IMR-90 (cell line): ENCODE measurements around the gene AUTS2. TPM values are rescaled to one million over a fixed set of nuclear protein-coding genes. Genes with fewer than 3 reads are reported as not detected.

Experiments used
- ATAC-seq: fragments of 200-7000 bp; cut with Tn5 transposase; 2 replicates; pipeline ENCODE4 v1.9.1; 2020; ENCODE audit warnings: low read depth, mild to moderate bottlenecking, moderate library complexity
- BruUV-seq: library from RNA; stranded (reverse); fragments of 400-500 nt; replicated peaks from 2 replicates; lab custom pipeline; 2021; lab: Mats Ljungman, UMichigan
- CTCF ChIA-PET: fragments of 300-600 bp; formaldehyde crosslinking; extraction: SDS; loops from one replicate; lab custom pipeline; 2021; ENCODE audit warnings: antibody characterized with exemption; lab: Yijun Ruan, JAX
- POLR2A ChIA-PET: fragments of 300-600 bp; sonication (Branson Sonifier 250); formaldehyde crosslinking; loops from one replicate; lab custom pipeline; 2022; ENCODE audit warnings: antibody characterized with exemption; ENCODE audit not compliant: unreplicated experiment; lab: Charles Lee
- DNase-seq: peaks from one replicate; pipeline ENCODE4 v3.0.0; 2013
- H2AFZ ChIP-seq: replicated peaks from 2 replicates; pipeline ENCODE3; 2013; ENCODE audit warnings: low read length, mild to moderate bottlenecking; ENCODE audit not compliant: poor library complexity
- H2AK5ac ChIP-seq: 2 replicates; pipeline ENCODE4 v1.6.1; 2013; ENCODE audit warnings: low read depth, low read length, inconsistent platforms
- H2AK9ac ChIP-seq: replicated peaks from 2 replicates; pipeline ENCODE3; 2013; ENCODE audit warnings: mild to moderate bottlenecking, low read depth, low read length, moderate library complexity; ENCODE audit not compliant: poor library complexity
- H2BK120ac ChIP-seq: 2 replicates; pipeline ENCODE4 v1.6.1; 2013; ENCODE audit warnings: low read depth, low read length, inconsistent platforms
- H2BK15ac ChIP-seq: 3 replicates; pipeline ENCODE4 v1.6.1; 2013; ENCODE audit warnings: low read depth, low read length, inconsistent platforms
- H2BK20ac ChIP-seq: 2 replicates; pipeline ENCODE4 v1.6.1; 2013; ENCODE audit warnings: low read depth, mild to moderate bottlenecking, inconsistent platforms, low read length, moderate library complexity
- H2BK5ac ChIP-seq: 2 replicates; pipeline ENCODE4 v1.6.1; 2013; ENCODE audit warnings: mild to moderate bottlenecking, low read depth, low read length, inconsistent platforms; ENCODE audit not compliant: poor library complexity, severe bottlenecking
- H3K14ac ChIP-seq: replicated peaks from 2 replicates; pipeline ENCODE4 v1.6.1; 2013; ENCODE audit warnings: low read depth, low read length, inconsistent platforms
- H3K18ac ChIP-seq: 2 replicates; pipeline ENCODE4 v1.6.1; 2013; ENCODE audit warnings: low read depth, low read length, control low read depth
- H3K23ac ChIP-seq: 2 replicates; pipeline ENCODE4 v1.6.1; 2013; ENCODE audit warnings: low read depth, low read length, inconsistent platforms
- H3K27ac ChIP-seq: 2 replicates; pipeline ENCODE4 v1.5.1; 2013; ENCODE audit warnings: mild to moderate bottlenecking, control low read depth, low read length; ENCODE audit not compliant: insufficient read depth
- H3K27me3 ChIP-seq: 2 replicates; pipeline ENCODE4 v1.6.1; 2013; ENCODE audit warnings: low read length; ENCODE audit not compliant: control insufficient read depth, insufficient read depth
- H3K36me3 ChIP-seq: 2 replicates; pipeline ENCODE4 v1.6.1; 2013; ENCODE audit warnings: low read length, mixed read lengths; ENCODE audit not compliant: control insufficient read depth, insufficient read depth
- H3K4ac ChIP-seq: 2 replicates; pipeline ENCODE4 v1.6.1; 2013; ENCODE audit warnings: low read depth, low read length, inconsistent platforms
- H3K4me1 ChIP-seq: 2 replicates; pipeline ENCODE4 v1.6.1; 2013; ENCODE audit warnings: low read length, mixed read lengths; ENCODE audit not compliant: control insufficient read depth, insufficient read depth
- H3K4me2 ChIP-seq: 2 replicates; pipeline ENCODE4 v1.6.1; 2013; ENCODE audit warnings: low read depth, mild to moderate bottlenecking, control low read depth, low read length, moderate library complexity
- H3K4me3 ChIP-seq: 2 replicates; pipeline ENCODE4 v1.5.1; 2013; ENCODE audit warnings: low read depth, mild to moderate bottlenecking, control low read depth, low read length, moderate library complexity; ENCODE audit not compliant: insufficient read depth
- H3K56ac ChIP-seq: 2 replicates; pipeline ENCODE4 v1.6.1; 2013; ENCODE audit warnings: low read length, inconsistent platforms; ENCODE audit not compliant: insufficient read depth; ENCODE audit errors: extremely low read depth
- H3K79me1 ChIP-seq, 2 experiments: 2 replicates each; pipeline ENCODE4 v1.6.1; 2013; ENCODE audit warnings: low read length in 2 of 2, inconsistent platforms in 1 of 2, low read depth in 1 of 2
- H3K9ac ChIP-seq: 2 replicates; pipeline ENCODE4 v1.6.1; 2013; ENCODE audit warnings: low read depth, low read length, control low read depth
- H3K9me1 ChIP-seq: 2 replicates; pipeline ENCODE4 v1.6.1; 2013; ENCODE audit warnings: low read length, inconsistent platforms; ENCODE audit not compliant: insufficient read depth
- H3K9me3 ChIP-seq: 2 replicates; pipeline ENCODE4 v1.6.1; 2013; ENCODE audit warnings: low read length; ENCODE audit not compliant: control insufficient read depth, insufficient read depth
- H4K20me1 ChIP-seq: 2 replicates; pipeline ENCODE4 v1.6.1; 2013; ENCODE audit warnings: low read length, inconsistent platforms; ENCODE audit not compliant: insufficient read depth
- H4K5ac ChIP-seq: 2 replicates; pipeline ENCODE4 v1.6.1; 2013; ENCODE audit warnings: mild to moderate bottlenecking, low read depth, low read length, control low read depth
- H4K8ac ChIP-seq, 2 experiments: 2 replicates each; pipeline ENCODE4 v1.6.1; 2013; ENCODE audit warnings: low read depth in 2 of 2, low read length in 2 of 2, control low read depth in 1 of 2, inconsistent platforms in 1 of 2
- H4K91ac ChIP-seq: 2 replicates; pipeline ENCODE4 v1.6.1; 2013; ENCODE audit warnings: low read depth, low read length, inconsistent platforms; ENCODE audit not compliant: insufficient read depth
- BHLHE40 ChIP-seq: fragments of 150-350 bp; IDR thresholded peaks from 2 replicates; pipeline ENCODE4 v1.6.1; 2016; ENCODE audit warnings: mild to moderate bottlenecking, low read depth, low read length
- CEBPB ChIP-seq: IDR thresholded peaks from 2 replicates; pipeline ENCODE4 v1.6.1; 2012; ENCODE audit warnings: low read depth, low read length, improper control_type of control experiment
- CHD1 ChIP-seq: IDR thresholded peaks from 2 replicates; pipeline ENCODE4 v1.6.1; 2012; ENCODE audit warnings: low read depth, low read length, improper control_type of control experiment
- FOS ChIP-seq: fragments of 150-350 bp; IDR thresholded peaks from 2 replicates; pipeline ENCODE4 v1.6.1; 2016; ENCODE audit warnings: low read depth, low read length
- MAFK ChIP-seq: IDR thresholded peaks from 2 replicates; pipeline ENCODE4 v1.6.1; 2012; ENCODE audit warnings: low read depth, low read length, improper control_type of control experiment
- MAZ ChIP-seq: IDR thresholded peaks from 2 replicates; pipeline ENCODE4 v1.6.1; 2012; ENCODE audit warnings: low read depth, mild to moderate bottlenecking, low read length, improper control_type of control experiment, moderate library complexity, borderline replicate concordance
- MXI1 ChIP-seq: IDR thresholded peaks from 2 replicates; pipeline ENCODE4 v1.6.1; 2012; ENCODE audit warnings: low read depth, mild to moderate bottlenecking, low read length, moderate library complexity, borderline replicate concordance
- NFE2L2 ChIP-seq: fragments of 150-350 bp; IDR thresholded peaks from 2 replicates; pipeline ENCODE4 v1.6.1; 2016; ENCODE audit warnings: low read depth, mild to moderate bottlenecking, low read length
- POLR2A ChIP-seq: IDR thresholded peaks from 2 replicates; pipeline ENCODE4 v1.6.1; 2012; ENCODE audit warnings: mild to moderate bottlenecking, low read depth, low read length
- RAD21 ChIP-seq: IDR thresholded peaks from 2 replicates; pipeline ENCODE4 v1.6.1; 2012; ENCODE audit warnings: low read length, improper control_type of control experiment
- RCOR1 ChIP-seq: IDR thresholded peaks from 2 replicates; pipeline ENCODE4 v1.6.1; 2012; ENCODE audit warnings: mild to moderate bottlenecking, low read length, improper control_type of control experiment; ENCODE audit not compliant: insufficient replicate concordance
- RFX5 ChIP-seq: IDR thresholded peaks from 2 replicates; pipeline ENCODE4 v1.8.0; 2012; ENCODE audit warnings: low read depth, mild to moderate bottlenecking, low read length, moderate library complexity
- SMC3 ChIP-seq: fragments of 150-350 bp; IDR thresholded peaks from 2 replicates; pipeline ENCODE4 v1.6.1; 2016; ENCODE audit warnings: low read depth, mild to moderate bottlenecking, antibody characterized with exemption, low read length, moderate library complexity
- WGBS, 2 experiments: methylation state at CpG; one replicate each; pipeline versions ENCODE4 v1.1.5 to v1.1.7; 2013; ENCODE audit warnings: missing lambda C conversion rate in 2 of 2; ENCODE audit not compliant: insufficient read length in 1 of 2; ENCODE audit errors: extremely low coverage in 2 of 2; 5-methylcytosine and 5-hydroxymethylcytosine counted together
- dilution Hi-C: fragments of 300-500 bp; cut with HindIII; formaldehyde crosslinking; loops from one replicate; pipeline ENCODE4 v1.14.3; 2018; ENCODE audit warnings: low sequenced_read_pairs; ENCODE audit not compliant: unreplicated experiment
- in situ Hi-C: fragments of 300-500 bp; cut with MboI; formaldehyde crosslinking; loops from 3 replicates; pipeline ENCODE4 v1.14.3; 2019; ENCODE audit warnings: low sequenced_read_pairs, inconsistent platforms, mixed read lengths
- intact Hi-C: fragments of 100-400 bp; cut with micrococcal nuclease; formaldehyde crosslinking; loops from 2 replicates; pipeline ENCODE4 v1.10.0; 2022
- polyA plus RNA-seq, 3 experiments: library from polyadenylated mRNA; depleted of rRNA; stranded (reverse); fragments of >200 nt; gene quantifications; 2 replicates each; pipeline ENCODE4 v1.2.3, GENCODE V29; 2012; ENCODE audit warnings: low replicate concordance in 1 of 3
- total RNA-seq: library from RNA; depleted of rRNA; stranded (reverse); fragments of >200 nt; gene quantifications from 2 replicates; pipeline ENCODE4 v1.2.3, GENCODE V29; 2012
- TF ChIP-seq, protein P1 (sequence below): fragments of 150-350 bp; IDR thresholded peaks from 2 replicates; pipeline ENCODE4 v1.6.1; 2016; ENCODE audit warnings: low read depth, mild to moderate bottlenecking, low read length, moderate library complexity, borderline replicate concordance
- TF ChIP-seq, protein P2 (sequence below): conservative IDR thresholded peaks from 2 replicates; pipeline ENCODE4 v1.5.1; 2012; ENCODE audit warnings: mild to moderate bottlenecking, low read depth, low read length, improper control_type of control experiment
- TF ChIP-seq, protein P3 (sequence below): fragments of 150-350 bp; IDR thresholded peaks from 2 replicates; pipeline ENCODE4 v1.6.1; 2017; ENCODE audit warnings: mild to moderate bottlenecking, antibody characterized with exemption, low read length, low read depth

AUTS2 gene
- total and polyA plus RNA-seq, 2 of the 4 experiments (the other 2 are of a cell fraction): 0.90 to 3.0 TPM

DNA sequence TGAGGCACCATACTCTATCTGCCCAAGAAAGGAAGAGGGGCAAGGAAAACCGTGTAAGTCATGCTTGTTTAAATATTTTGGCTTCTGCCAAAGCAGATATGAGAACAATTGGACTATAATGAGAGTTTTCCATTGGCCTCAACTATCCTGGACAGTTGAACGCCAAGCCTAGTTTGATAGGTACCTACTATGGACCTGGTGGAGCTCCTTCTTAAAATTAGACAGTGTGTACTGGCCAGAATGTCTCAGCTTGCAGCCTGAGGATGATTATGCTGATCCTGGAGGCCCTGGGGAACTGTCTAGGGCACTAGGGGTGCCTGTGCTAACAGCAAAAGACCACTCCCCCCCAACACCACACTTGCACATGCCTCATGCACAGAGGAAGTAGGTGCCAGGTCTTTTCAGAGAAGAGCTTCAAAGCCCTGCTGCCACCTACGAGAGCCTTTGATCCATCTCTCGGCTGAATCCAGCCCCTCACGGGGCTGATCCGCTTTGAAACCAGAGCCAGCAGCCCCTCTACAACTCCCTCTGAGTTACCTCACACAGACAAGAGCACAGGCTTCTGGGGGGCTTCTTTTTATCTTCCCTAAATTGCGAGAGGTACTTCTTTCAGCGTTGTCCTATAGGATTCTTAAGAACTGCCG is 1059.8 kb downstream of the AUTS2 start:
- no peak overlapping the region for H3K4me3 ChIP-seq
- H3K4ac ChIP-seq: no peak overlapping the region
- no peak overlapping the region for H4K8ac ChIP-seq
- intact Hi-C loops (no loop called here), dilution Hi-C loops (no loop called here), in situ Hi-C loops (no loop called here)
- H2BK120ac ChIP-seq: no peak overlapping the region
- no peak overlapping the region for H2AK5ac ChIP-seq
- no peak overlapping the region for H3K9ac ChIP-seq
- no peaks in the 10 kb centered on the region for H3K9me3 ChIP-seq
- no peaks in the 10 kb centered on the region for H3K4me1 ChIP-seq
- H3K27me3 ChIP-seq: no peaks in the 10 kb centered on the region
- H3K36me3 ChIP-seq: no peaks in the 10 kb centered on the region
- H3K27ac ChIP-seq: no peak overlapping the region
- 75% methylated on average over 4 of the region's 9 CpGs; no CpG with 5 or more reads in 1 of the 2 experiments for WGBS, 2 experiments
- ATAC-seq: no peak
- no peaks in the 10 kb centered on the region for H3K9me1 ChIP-seq
- ChIA-PET POLR2A (no interaction called here), CTCF (no interaction called here)
- no peak overlapping the region for H4K5ac ChIP-seq
- no peak for DNase-seq
- H3K23ac ChIP-seq: no peak overlapping the region
- H3K4me2 ChIP-seq: no peak overlapping the region
- no peak overlapping the region for H3K56ac ChIP-seq
- H2BK20ac ChIP-seq: no peak overlapping the region
- H3K79me1 ChIP-seq: no peaks in the 10 kb centered on the region
- no peak overlapping the region for H3K14ac ChIP-seq
- H4K20me1 ChIP-seq: no peaks in the 10 kb centered on the region
- no peak overlapping the region for H2AFZ ChIP-seq
- BruUV-seq: no TSS peak
- no peak overlapping the region for H2AK9ac ChIP-seq
- no peak for TF ChIP-seq RCOR1
- no peak for TF ChIP-seq BHLHE40
- no peak for TF ChIP-seq RFX5
- TF ChIP-seq POLR2A: no peak
- TF ChIP-seq, protein P1, sequence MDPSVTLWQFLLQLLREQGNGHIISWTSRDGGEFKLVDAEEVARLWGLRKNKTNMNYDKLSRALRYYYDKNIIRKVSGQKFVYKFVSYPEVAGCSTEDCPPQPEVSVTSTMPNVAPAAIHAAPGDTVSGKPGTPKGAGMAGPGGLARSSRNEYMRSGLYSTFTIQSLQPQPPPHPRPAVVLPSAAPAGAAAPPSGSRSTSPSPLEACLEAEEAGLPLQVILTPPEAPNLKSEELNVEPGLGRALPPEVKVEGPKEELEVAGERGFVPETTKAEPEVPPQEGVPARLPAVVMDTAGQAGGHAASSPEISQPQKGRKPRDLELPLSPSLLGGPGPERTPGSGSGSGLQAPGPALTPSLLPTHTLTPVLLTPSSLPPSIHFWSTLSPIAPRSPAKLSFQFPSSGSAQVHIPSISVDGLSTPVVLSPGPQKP: no peak
- no peak for TF ChIP-seq SMC3
- no peak for TF ChIP-seq MAZ
- TF ChIP-seq, protein P2, sequence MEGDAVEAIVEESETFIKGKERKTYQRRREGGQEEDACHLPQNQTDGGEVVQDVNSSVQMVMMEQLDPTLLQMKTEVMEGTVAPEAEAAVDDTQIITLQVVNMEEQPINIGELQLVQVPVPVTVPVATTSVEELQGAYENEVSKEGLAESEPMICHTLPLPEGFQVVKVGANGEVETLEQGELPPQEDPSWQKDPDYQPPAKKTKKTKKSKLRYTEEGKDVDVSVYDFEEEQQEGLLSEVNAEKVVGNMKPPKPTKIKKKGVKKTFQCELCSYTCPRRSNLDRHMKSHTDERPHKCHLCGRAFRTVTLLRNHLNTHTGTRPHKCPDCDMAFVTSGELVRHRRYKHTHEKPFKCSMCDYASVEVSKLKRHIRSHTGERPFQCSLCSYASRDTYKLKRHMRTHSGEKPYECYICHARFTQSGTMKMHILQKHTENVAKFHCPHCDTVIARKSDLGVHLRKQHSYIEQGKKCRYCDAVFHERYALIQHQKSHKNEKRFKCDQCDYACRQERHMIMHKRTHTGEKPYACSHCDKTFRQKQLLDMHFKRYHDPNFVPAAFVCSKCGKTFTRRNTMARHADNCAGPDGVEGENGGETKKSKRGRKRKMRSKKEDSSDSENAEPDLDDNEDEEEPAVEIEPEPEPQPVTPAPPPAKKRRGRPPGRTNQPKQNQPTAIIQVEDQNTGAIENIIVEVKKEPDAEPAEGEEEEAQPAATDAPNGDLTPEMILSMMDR: no peak
- no peak for TF ChIP-seq FOS
- TF ChIP-seq MAFK: no peak
- TF ChIP-seq NFE2L2: no peak
- TF ChIP-seq, protein P3, sequence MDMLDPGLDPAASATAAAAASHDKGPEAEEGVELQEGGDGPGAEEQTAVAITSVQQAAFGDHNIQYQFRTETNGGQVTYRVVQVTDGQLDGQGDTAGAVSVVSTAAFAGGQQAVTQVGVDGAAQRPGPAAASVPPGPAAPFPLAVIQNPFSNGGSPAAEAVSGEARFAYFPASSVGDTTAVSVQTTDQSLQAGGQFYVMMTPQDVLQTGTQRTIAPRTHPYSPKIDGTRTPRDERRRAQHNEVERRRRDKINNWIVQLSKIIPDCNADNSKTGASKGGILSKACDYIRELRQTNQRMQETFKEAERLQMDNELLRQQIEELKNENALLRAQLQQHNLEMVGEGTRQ: no peak
- TF ChIP-seq RAD21: no peak
- TF ChIP-seq CEBPB: no peak
- no peak for TF ChIP-seq CHD1
- no peak for TF ChIP-seq MXI1
- no peak overlapping the region for H4K91ac ChIP-seq
- no peak overlapping the region for H3K18ac ChIP-seq
- H2BK15ac ChIP-seq: no peak overlapping the region
- H2BK5ac ChIP-seq: no peak overlapping the region
